Testis (tissue), 2 donors: ENCODE results near the gene SEMA6A.

Source experiments
- POLR2A ChIP-seq: fragments of 450-650 bp; IDR thresholded peaks from one replicate; pipeline ENCODE4 v1.6.1; 2017; ENCODE audit warnings: antibody characterized with exemption, mild to moderate bottlenecking, moderate library complexity
- TF ChIP-seq, protein P1 (sequence below), 3 experiments: fragments of 450-650 bp in 2 of 3; fragments of 200-600 bp in 1 of 3; sonication (generic) in 1 of 3; IDR thresholded peaks; one replicate each; pipeline ENCODE4 v1.5.1; 2016 to 2019; ENCODE audit warnings: antibody characterized with exemption in 3 of 3, mild to moderate bottlenecking in 2 of 3, moderate library complexity in 1 of 3

DNA sequence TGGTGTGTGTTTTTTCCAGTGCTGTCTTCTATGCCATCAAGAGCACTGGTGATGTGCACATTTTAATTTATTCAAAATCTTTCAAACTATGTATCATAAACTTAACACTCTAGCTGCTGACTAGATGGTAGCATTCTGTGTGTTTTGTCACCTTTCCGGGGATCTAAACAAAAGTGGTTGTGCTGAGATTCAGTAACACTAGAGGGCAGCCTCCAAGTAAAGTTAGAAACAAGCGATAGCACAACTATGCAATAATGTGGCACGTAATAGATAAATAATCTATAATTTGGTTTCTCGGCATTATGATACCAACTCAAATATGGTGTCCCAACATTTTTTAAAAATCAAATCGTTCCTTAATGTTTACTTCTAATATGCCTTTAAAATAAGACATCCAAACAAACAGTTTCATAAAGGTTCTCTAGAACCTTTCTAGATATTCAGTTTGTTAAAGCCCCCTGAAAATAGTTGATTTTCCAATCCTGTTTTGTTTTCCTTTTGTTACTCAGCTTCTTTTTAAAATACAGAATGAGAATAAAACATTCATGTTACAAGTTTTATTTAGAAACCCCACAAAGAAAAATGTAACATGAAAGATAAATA lies 16.9 kb downstream of the SEMA6A start:
- TF ChIP-seq, protein P1, sequence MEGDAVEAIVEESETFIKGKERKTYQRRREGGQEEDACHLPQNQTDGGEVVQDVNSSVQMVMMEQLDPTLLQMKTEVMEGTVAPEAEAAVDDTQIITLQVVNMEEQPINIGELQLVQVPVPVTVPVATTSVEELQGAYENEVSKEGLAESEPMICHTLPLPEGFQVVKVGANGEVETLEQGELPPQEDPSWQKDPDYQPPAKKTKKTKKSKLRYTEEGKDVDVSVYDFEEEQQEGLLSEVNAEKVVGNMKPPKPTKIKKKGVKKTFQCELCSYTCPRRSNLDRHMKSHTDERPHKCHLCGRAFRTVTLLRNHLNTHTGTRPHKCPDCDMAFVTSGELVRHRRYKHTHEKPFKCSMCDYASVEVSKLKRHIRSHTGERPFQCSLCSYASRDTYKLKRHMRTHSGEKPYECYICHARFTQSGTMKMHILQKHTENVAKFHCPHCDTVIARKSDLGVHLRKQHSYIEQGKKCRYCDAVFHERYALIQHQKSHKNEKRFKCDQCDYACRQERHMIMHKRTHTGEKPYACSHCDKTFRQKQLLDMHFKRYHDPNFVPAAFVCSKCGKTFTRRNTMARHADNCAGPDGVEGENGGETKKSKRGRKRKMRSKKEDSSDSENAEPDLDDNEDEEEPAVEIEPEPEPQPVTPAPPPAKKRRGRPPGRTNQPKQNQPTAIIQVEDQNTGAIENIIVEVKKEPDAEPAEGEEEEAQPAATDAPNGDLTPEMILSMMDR (IDR thresholded peaks at IDR 0.05), result peak in 2 of 3 experiments; percentile 33 to 43
- TF ChIP-seq POLR2A, result no peak
